H1 (cell line): ENCODE results near the gene ACYP2. TPM values are rescaled to one million over a fixed set of nuclear protein-coding genes. Genes with fewer than 3 reads are reported as not detected.

Source experiments
- CTCF ChIA-PET: fragments of 300-600 bp; sonication (Branson Sonifier 250); formaldehyde crosslinking; loops from one replicate; lab custom pipeline; 2021; ENCODE audit not compliant: partially characterized antibody; lab: Charles Lee
- POLR2A ChIA-PET: fragments of 300-600 bp; sonication (Branson Sonifier 250); formaldehyde crosslinking; loops from one replicate; lab custom pipeline; 2021; ENCODE audit warnings: inconsistent platforms; ENCODE audit not compliant: partially characterized antibody; lab: Charles Lee
- DNase-seq, 2 experiments: peaks; one replicate each; pipeline versions ENCODE4 v3.0.0 to v3.0.0-alpha.2; 2010 to 2022; ENCODE audit warnings: low spot score in 2 of 2, low read depth in 1 of 2, mixed read lengths in 1 of 2
- FAIRE-seq: peaks from 2 replicates; lab custom pipeline; 2011; peaks lifted over from hg19 to GRCh38; lab: Jason Lieb, UNC
- H2AFZ ChIP-seq: 2 replicates; pipeline ENCODE4 v1.8.1; 2012; ENCODE audit warnings: low read length, inconsistent platforms
- H2AK5ac ChIP-seq: 2 replicates; pipeline ENCODE4 v1.6.1; 2013; ENCODE audit warnings: low read depth, low read length
- H2BK120ac ChIP-seq: replicated peaks from 2 replicates; pipeline ENCODE3; 2013; ENCODE audit warnings: low read depth, low read length, inconsistent platforms
- H2BK12ac ChIP-seq: 2 replicates; pipeline ENCODE4 v1.6.1; 2013; ENCODE audit warnings: low read depth, low read length
- H2BK15ac ChIP-seq: 2 replicates; pipeline ENCODE4 v1.6.1; 2013; ENCODE audit warnings: low read length
- H2BK20ac ChIP-seq: 2 replicates; pipeline ENCODE4 v1.6.1; 2013; ENCODE audit warnings: low read length
- H2BK5ac ChIP-seq: 2 replicates; pipeline ENCODE4 v1.6.1; 2013; ENCODE audit warnings: low read depth, low read length
- H3K14ac ChIP-seq: 2 replicates; pipeline ENCODE4 v1.6.1; 2013; ENCODE audit warnings: inconsistent platforms; ENCODE audit not compliant: insufficient read length
- H3K18ac ChIP-seq: 2 replicates; pipeline ENCODE4 v1.6.1; 2013; ENCODE audit warnings: low read length; ENCODE audit errors: extremely low read depth
- H3K23ac ChIP-seq: 2 replicates; pipeline ENCODE4 v1.6.1; 2013; ENCODE audit warnings: inconsistent platforms; ENCODE audit not compliant: insufficient read length
- H3K23me2 ChIP-seq: 2 replicates; pipeline ENCODE4 v1.6.1; 2013; ENCODE audit warnings: low read depth, low read length
- H3K27ac ChIP-seq: 2 replicates; pipeline ENCODE4 v1.6.1; 2011; ENCODE audit warnings: low read depth, low read length, inconsistent platforms
- H3K27me3 ChIP-seq, 4 experiments: replicated peaks in 1 of 4; 1 replicate in 1 of 4; 2 replicates in 3 of 4; pipeline versions ENCODE4 v1.6.1 to v1.8.1; 2011 to 2013; ENCODE audit warnings: low read length in 3 of 4, mild to moderate bottlenecking in 3 of 4, inconsistent platforms in 2 of 4, mixed read lengths in 2 of 4, moderate library complexity in 1 of 4; ENCODE audit not compliant: control insufficient read depth in 3 of 4, insufficient read depth in 3 of 4; ENCODE audit errors: extremely low read depth in 1 of 4
- H3K36me3 ChIP-seq, 4 experiments: 2 replicates each; pipeline versions ENCODE4 v1.6.1 to v1.8.1; 2011 to 2013; ENCODE audit warnings: mild to moderate bottlenecking in 4 of 4, low read length in 3 of 4, moderate library complexity in 2 of 4, control low read depth in 1 of 4, inconsistent platforms in 1 of 4; ENCODE audit not compliant: insufficient read depth in 4 of 4, control insufficient read depth in 2 of 4
- H3K4ac ChIP-seq: replicated peaks from 2 replicates; pipeline ENCODE3; 2013; ENCODE audit warnings: low read length, low read depth, mixed read lengths, inconsistent platforms; ENCODE audit not compliant: insufficient read length
- H3K4me1 ChIP-seq, 4 experiments: replicated peaks in 1 of 4; 1 replicate in 1 of 4; 2 replicates in 3 of 4; pipeline versions ENCODE4 v1.6.1 to v1.8.1; 2011 to 2013; ENCODE audit warnings: low read length in 3 of 4, inconsistent platforms in 2 of 4, mixed read lengths in 1 of 4; ENCODE audit not compliant: insufficient read depth in 4 of 4, control insufficient read depth in 3 of 4
- H3K4me2 ChIP-seq, 2 experiments: 2 replicates each; pipeline versions ENCODE4 v1.6.1 to v1.8.1; 2011 to 2013; ENCODE audit warnings: low read depth in 2 of 2, low read length in 2 of 2, control low read depth in 1 of 2, inconsistent platforms in 1 of 2, mild to moderate bottlenecking in 1 of 2; ENCODE audit not compliant: insufficient read depth in 1 of 2
- H3K4me3 ChIP-seq, 4 experiments: fragments of 200-600, 300-600 bp in 1 of 4; sonication (generic), shearing (Covaris generic), sonication (Bioruptor Twin) in 1 of 4; 2 replicates each; pipeline versions ENCODE4 v1.5.1 to v1.8.1; 2011 to 2016; ENCODE audit warnings: low read length in 4 of 4, low read depth in 3 of 4, control low read depth in 2 of 4, inconsistent platforms in 2 of 4, mild to moderate bottlenecking in 2 of 4, mixed read lengths in 1 of 4, moderate library complexity in 1 of 4; ENCODE audit not compliant: insufficient read depth in 2 of 4; ENCODE audit errors: extremely low read depth in 1 of 4
- H3K56ac ChIP-seq: replicated peaks from 2 replicates; pipeline ENCODE3; 2013; ENCODE audit warnings: low read depth, mild to moderate bottlenecking, mixed read lengths, low read length, inconsistent platforms; ENCODE audit not compliant: insufficient read length
- H3K79me1 ChIP-seq: 2 replicates; pipeline ENCODE4 v1.6.1; 2013; ENCODE audit warnings: low read depth, low read length, control low read depth
- H3K79me2 ChIP-seq, 2 experiments: 2 replicates each; pipeline versions ENCODE4 v1.6.1 to v1.8.1; 2012 to 2013; ENCODE audit warnings: low read length in 2 of 2, mild to moderate bottlenecking in 2 of 2, inconsistent platforms in 1 of 2; ENCODE audit not compliant: insufficient read depth in 2 of 2, control insufficient read depth in 1 of 2
- H3K9ac ChIP-seq, 4 experiments: replicated peaks in 1 of 4; 1 replicate in 1 of 4; 2 replicates in 3 of 4; pipeline versions ENCODE4 v1.6.1 to v1.8.1; 2011 to 2013; ENCODE audit warnings: low read depth in 3 of 4, low read length in 3 of 4, control low read depth in 2 of 4, mild to moderate bottlenecking in 2 of 4, moderate library complexity in 2 of 4, inconsistent platforms in 1 of 4; ENCODE audit errors: extremely low read depth in 1 of 4
- H3K9me3 ChIP-seq, 2 experiments: 2 replicates each; pipeline versions ENCODE4 v1.6.1 to v1.8.1; 2012 to 2013; ENCODE audit warnings: mild to moderate bottlenecking in 2 of 2, moderate library complexity in 2 of 2, control low read depth in 1 of 2, inconsistent platforms in 1 of 2, low read depth in 1 of 2, low read length in 1 of 2, mixed read lengths in 1 of 2; ENCODE audit not compliant: insufficient read depth in 2 of 2
- H4K20me1 ChIP-seq, 2 experiments: replicated peaks in 1 of 2; 2 replicates each; pipeline versions ENCODE3 to v1.8.1; 2011 to 2013; ENCODE audit warnings: inconsistent platforms in 2 of 2, low read length in 2 of 2, mild to moderate bottlenecking in 1 of 2; ENCODE audit not compliant: insufficient read depth in 2 of 2, control insufficient read depth in 1 of 2
- H4K5ac ChIP-seq: 2 replicates; pipeline ENCODE4 v1.6.1; 2013; ENCODE audit warnings: low read length, low read depth, mixed read lengths, inconsistent platforms; ENCODE audit not compliant: insufficient read length
- H4K8ac ChIP-seq: 2 replicates; pipeline ENCODE4 v1.8.0; 2013; ENCODE audit warnings: mild to moderate bottlenecking, moderate library complexity, low read length, inconsistent platforms; ENCODE audit not compliant: insufficient read depth; ENCODE audit errors: extremely low read depth
- H4K91ac ChIP-seq: replicated peaks from 2 replicates; pipeline ENCODE3; 2013; ENCODE audit warnings: low read length, mixed read lengths, inconsistent platforms; ENCODE audit not compliant: insufficient read length
- CTCF ChIP-seq, 3 experiments: IDR thresholded peaks; 1 replicate in 2 of 3; 2 replicates in 1 of 3; pipeline versions ENCODE4 v1.5.1 to v1.6.1; 2011; ENCODE audit warnings: low read length in 3 of 3, mild to moderate bottlenecking in 3 of 3, inconsistent platforms in 2 of 3, low read depth in 1 of 3, moderate library complexity in 1 of 3; ENCODE audit not compliant: insufficient read depth in 1 of 3; ENCODE audit errors: control extremely low read depth in 1 of 3
- KDM1A ChIP-seq: fragments of 200-600, 300-600 bp; sonication (generic); IDR thresholded peaks from 2 replicates; pipeline ENCODE4 v1.7.1; 2016; ENCODE audit warnings: mild to moderate bottlenecking, low read length, borderline replicate concordance
- SIX5 ChIP-seq: IDR thresholded peaks from 2 replicates; pipeline ENCODE4 v1.6.1; 2011; ENCODE audit warnings: mild to moderate bottlenecking, low read depth, low read length
- WGBS, 2 experiments: shearing (Covaris generic) in 1 of 2; methylation state at CpG; one replicate each; pipeline versions ENCODE4 v1.1.6 to v1.1.7; 2013 to 2015; ENCODE audit warnings: low lambda C conversion rate in 2 of 2, mixed read lengths in 2 of 2, inconsistent platforms in 1 of 2, low coverage in 1 of 2, missing lambda C conversion rate in 1 of 2; ENCODE audit not compliant: insufficient replicate concordance in 2 of 2, insufficient coverage in 1 of 2, insufficient read length in 1 of 2; ENCODE audit errors: extremely low coverage in 1 of 2, missing lambda C conversion rate in 1 of 2; 5-methylcytosine and 5-hydroxymethylcytosine counted together
- polyA plus RNA-seq, 7 experiments: library from polyadenylated mRNA; depleted of rRNA in 3 of 7; stranded (reverse) in 5 of 7; unstranded in 2 of 7; fragments of >200 nt in 5 of 7; fragments of 200-250 nt in 2 of 7; gene quantifications; 1 replicate in 5 of 7; 2 replicates in 1 of 7; 4 replicates in 1 of 7; pipeline versions ENCODE4 v1.2.1 to v1.2.3, GENCODE V29; 2011 to 2013; ENCODE audit warnings: missing spikeins in 2 of 7, mixed read lengths in 2 of 7
- total RNA-seq: library from RNA; stranded (reverse); fragmentation: NEBNext Ultra II Directional; extraction: Animal tissue kit (Norgen Biotek cat#: 25700); gene quantifications from 2 replicates; pipeline ENCODE4 v1.2.1, GENCODE V29; 2021

ACYP2 gene
- total and polyA plus RNA-seq, 2 of the 8 experiments (the other 6 are each of a cell fraction or from before 2014, with no cell fraction given) = 3.4 to 4.4 TPM

- POLR2A ChIA-PET = no interaction called here
- TF ChIP-seq SIX5 (no peak), CTCF (IDR thresholded peaks at IDR 0.05; ENCODE audit: control extremely low read depth in 1 of 3, insufficient read depth in 1 of 3, low read depth in 1 of 3, low read length in 3 of 3) (no peak), KDM1A (no peak)
- TF ChIP-seq, all 59 proteins: peak for 0
- no peaks in the 10 kb centered on the region for H4K20me1 ChIP-seq
- H4K5ac ChIP-seq = no peak overlapping the region
- 75% methylated on average over 2 of the region's 2 CpGs; no CpG with 5 or more reads in 1 of the 2 experiments for WGBS, 2 experiments
- no peak overlapping the region for H2BK5ac ChIP-seq
- no peak overlapping the region for H2AK5ac ChIP-seq
- no peaks in the 10 kb centered on the region for H3K27me3 ChIP-seq
- H4K91ac ChIP-seq = no peak overlapping the region
- no peaks in the 10 kb centered on the region for H3K9me3 ChIP-seq
- no peak overlapping the region for H3K18ac ChIP-seq
- H3K4me1 ChIP-seq = peaks cover 0 to 3% (median 0%) of the 10 kb centered on the region in 4 experiments; a peak in 2 of 7 replicates
- DNase-seq = no peak
- no peaks in the 10 kb centered on the region for H3K79me2 ChIP-seq
- no peaks in the 10 kb centered on the region for H3K36me3 ChIP-seq
- H3K4ac ChIP-seq = no peak overlapping the region
- FAIRE-seq = no peak
- H3K23me2 ChIP-seq = no peaks in the 10 kb centered on the region
- H3K4me2 ChIP-seq = no peak overlapping the region
- no peak overlapping the region for H2BK12ac ChIP-seq
- no peak overlapping the region for H3K9ac ChIP-seq
- no peak overlapping the region for H3K56ac ChIP-seq
- CTCF ChIA-PET = no interaction called here
- H2BK15ac ChIP-seq = no peak overlapping the region
- H3K14ac ChIP-seq = no peak overlapping the region
- H3K79me1 ChIP-seq = no peaks in the 10 kb centered on the region
- no peak overlapping the region for H3K4me3 ChIP-seq
- no peak overlapping the region for H2BK120ac ChIP-seq
- H3K23ac ChIP-seq = no peak overlapping the region
- H2AFZ ChIP-seq = no peak overlapping the region
- H2BK20ac ChIP-seq = no peak overlapping the region
- no peak overlapping the region for H4K8ac ChIP-seq
- no peak overlapping the region for H3K27ac ChIP-seq
Measured at GRCh38 chr2:54204476-54204875, 89.1 kb downstream of the ACYP2 start.
